Upper lobe of left lung (tissue), 6 donors: ENCODE measurements around the gene RIOX2. TPM values are rescaled to one million over a fixed set of nuclear protein-coding genes. Genes with fewer than 3 reads are reported as not detected.

Experiments
- ATAC-seq, 2 donors: fragments of 200-7000 bp; cut with Tn5 transposase; one replicate each; pipeline ENCODE4 v1.9.1; 2022; ENCODE audit warnings: mild to moderate bottlenecking in 2 of 2, moderate library complexity in 2 of 2; ENCODE audit not compliant: low FRiP score in 2 of 2
- DNase-seq, 2 donors: peaks; one replicate each; pipeline ENCODE4 v3.0.0-alpha.2; 2019 to 2020
- H3K27ac ChIP-seq, 4 donors: fragments of 200-600 bp; sonication (generic); one replicate each; pipeline ENCODE4 v1.5.1; 2016 to 2019
- H3K27me3 ChIP-seq, 4 donors: fragments of 200-600 bp; sonication (generic); one replicate each; pipeline ENCODE4 v1.5.1; 2017 to 2019
- H3K36me3 ChIP-seq, 4 donors: fragments of 200-600 bp; sonication (generic); one replicate each; pipeline ENCODE4 v1.5.1; 2016 to 2019
- H3K4me1 ChIP-seq, 4 donors: fragments of 200-600 bp; sonication (generic); one replicate each; pipeline ENCODE4 v1.5.1; 2018 to 2019
- H3K4me3 ChIP-seq, 4 donors: fragments of 200-600 bp; sonication (generic); one replicate each; pipeline ENCODE4 v1.5.1; 2017 to 2019; ENCODE audit warnings: mild to moderate bottlenecking in 2 of 4, moderate library complexity in 1 of 4
- H3K9me3 ChIP-seq, 4 donors: fragments of 200-600 bp; sonication (generic); one replicate each; pipeline ENCODE4 v1.5.1; 2018 to 2019
- CTCF ChIP-seq, 6 experiments: fragments of 450-650 bp in 4 of 6; fragments of 200-600 bp in 2 of 6; sonication (generic) in 2 of 6; IDR thresholded peaks; one replicate each; pipeline ENCODE4 v1.5.1; 2016 to 2019; ENCODE audit warnings: antibody characterized with exemption in 6 of 6
- EP300 ChIP-seq, 4 donors: sonication (generic); formaldehyde crosslinking; IDR thresholded peaks; one replicate each; pipeline ENCODE4 v1.5.1; 2017; ENCODE audit warnings: antibody characterized with exemption in 4 of 4, control low read depth in 2 of 4
- POLR2A ChIP-seq, 4 donors: fragments of 450-650 bp; IDR thresholded peaks; one replicate each; pipeline ENCODE4 v1.5.1; 2016 to 2017; ENCODE audit warnings: antibody characterized with exemption in 4 of 4, mild to moderate bottlenecking in 2 of 4
- POLR2AphosphoS5 ChIP-seq, 2 donors: sonication (generic); formaldehyde crosslinking; IDR thresholded peaks; one replicate each; pipeline ENCODE4 v1.5.1; 2017; ENCODE audit warnings: antibody characterized with exemption in 2 of 2
- WGBS, 2 donors: methylation state at CpG; one replicate each; pipeline ENCODE4 v1.1.5; 2017 to 2018; 5-methylcytosine and 5-hydroxymethylcytosine counted together
- total RNA-seq, 6 donors: library from RNA; depleted of rRNA in 4 of 6; stranded (reverse); fragments of >200 nt in 4 of 6; gene quantifications; one replicate each; pipeline versions ENCODE4 v1.1.0 to v1.2.1, GENCODE V29; 2016 to 2021
- donor health status: DM: no; HTN: no; CAD: no; lungs with moderate emphysema.
- donor health status: DM: no; HTN: yes; CAD: no; lungs with severe emphysema.

The RIOX2 gene
- total RNA-seq, 6 donors from 2014 or later = 15.9 to 33.9 (median 21.4) TPM

GRCh38 chr3:97957617-97958311, 14.5 kb downstream of the RIOX2 start:
- TF ChIP-seq CTCF (IDR thresholded peaks at IDR 0.05) (no peak), EP300 (IDR thresholded peaks at IDR 0.05) (peak in 2 of 4 donors; percentile 3 to 39), POLR2AphosphoS5 (IDR thresholded peaks at IDR 0.05) (peak in 1 of 2 donors; percentile 43), POLR2A (IDR thresholded peaks at IDR 0.05) (no peak)
- Histone ChIP-seq H3K27ac (peak overlapping the region in 1 of 4 donors; percentile 5), H3K4me3 (no peak overlapping the region), H3K4me1 (peaks cover 0 to 10% (median 4%) of the 10 kb centered on the region in 4 donors), H3K27me3 (no peaks in the 10 kb centered on the region), H3K36me3 (peaks cover 0 to 40% (median 6%) of the 10 kb centered on the region in 4 donors), H3K9me3 (no peaks in the 10 kb centered on the region)
- 54 to 65% methylated on average over 7 to 8 of the region's 8 CpGs for WGBS, 2 donors
- ATAC-seq = peak in 1 of 2 donors; percentile 40
- peak in 1 of 2 donors; percentile 36 for DNase-seq

- Histone ChIP-seq H3K27me3 (no peaks in the 10 kb centered on the region), H3K27ac (no peak overlapping the region), H3K36me3 (peaks cover 0 to 48% (median 6%) of the 10 kb centered on the region in 4 donors), H3K4me3 (no peak overlapping the region), H3K4me1 (peaks cover 0 to 11% (median 7%) of the 10 kb centered on the region in 4 donors), H3K9me3 (no peaks in the 10 kb centered on the region)
- DNase-seq = no peak
- no peak for TF ChIP-seq EP300 (IDR thresholded peaks at IDR 0.05)
- TF ChIP-seq POLR2AphosphoS5 (IDR thresholded peaks at IDR 0.05) = no peak
- TF ChIP-seq CTCF (IDR thresholded peaks at IDR 0.05) = no peak
- TF ChIP-seq POLR2A (IDR thresholded peaks at IDR 0.05) = no peak
- ATAC-seq = no peak
- WGBS, 2 donors = 80 to 84% methylated on average over 3 of the region's 3 CpGs
Observed at GRCh38 chr3:97956051-97956450, 16.2 kb downstream of the RIOX2 start.

DNA sequence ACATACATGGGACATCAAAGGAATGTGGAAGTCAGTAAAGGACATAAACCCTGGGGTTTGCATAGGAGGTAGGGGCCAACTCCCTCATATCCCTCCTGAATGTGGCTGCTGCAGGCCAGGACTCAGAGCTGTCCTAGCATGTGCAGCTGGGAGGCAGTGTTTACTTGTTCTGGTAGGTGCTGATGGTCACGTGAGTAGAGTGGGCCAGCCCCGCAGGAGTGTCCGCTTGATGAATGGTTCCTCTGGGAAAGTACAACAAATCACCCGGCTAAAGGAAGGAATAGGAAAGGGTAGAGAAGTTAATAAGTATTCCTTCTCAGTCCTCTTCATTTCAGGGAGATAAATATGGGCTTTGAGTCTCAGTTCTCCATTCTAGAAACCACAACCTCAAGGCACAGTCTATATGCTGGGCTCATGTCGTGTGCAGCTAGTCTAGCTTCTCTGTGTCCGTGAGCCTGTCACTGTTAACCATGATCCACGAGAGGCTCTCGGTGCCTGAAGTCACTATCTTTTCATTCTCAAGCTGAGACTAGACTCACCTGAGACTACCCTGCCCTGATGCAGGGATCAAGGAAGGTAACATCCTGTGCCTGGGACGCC, 17.9 kb downstream of the RIOX2 start:
- Histone ChIP-seq H3K4me1 (peaks cover 0 to 11% (median 7%) of the 10 kb centered on the region in 4 donors), H3K27me3 (no peaks in the 10 kb centered on the region), H3K36me3 (peaks cover 0 to 54% (median 15%) of the 10 kb centered on the region in 4 donors), H3K27ac (no peak overlapping the region), H3K4me3 (no peak overlapping the region), H3K9me3 (no peaks in the 10 kb centered on the region)
- ATAC-seq (peak in 1 of 2 donors; percentile 35), DNase-seq (no peak)
- TF ChIP-seq POLR2AphosphoS5 (IDR thresholded peaks at IDR 0.05) = no peak
- TF ChIP-seq CTCF (IDR thresholded peaks at IDR 0.05) = no peak
- TF ChIP-seq POLR2A (IDR thresholded peaks at IDR 0.05) = no peak
- TF ChIP-seq EP300 (IDR thresholded peaks at IDR 0.05) = no peak
- WGBS, 2 donors = 82 to 86% methylated on average over 8 to 9 of the region's 9 CpGs

GRCh38 chr3:97952872-97953271, 19.4 kb downstream of the RIOX2 start:
- no peak for ATAC-seq
- H3K9me3 ChIP-seq = no peaks in the 10 kb centered on the region
- H3K36me3 ChIP-seq = peaks cover 0 to 62% (median 18%) of the 10 kb centered on the region in 4 donors
- peaks cover 0 to 11% (median 6%) of the 10 kb centered on the region in 4 donors for H3K4me1 ChIP-seq
- 58 to 82% methylated on average over 1 of the region's 1 CpG for WGBS, 2 donors
- no peak for DNase-seq
- peak overlapping the region; percentile 20 to 50 (median 36) for H3K27ac ChIP-seq
- no peak for TF ChIP-seq EP300 (IDR thresholded peaks at IDR 0.05)
- no peak overlapping the region for H3K4me3 ChIP-seq
- no peaks in the 10 kb centered on the region for H3K27me3 ChIP-seq

- Histone ChIP-seq H3K27me3 (no peaks in the 10 kb centered on the region), H3K4me1 (peaks cover 0 to 11% (median 4%) of the 10 kb centered on the region in 4 donors), H3K27ac (peak overlapping the region; percentile 20 to 50 (median 36)), H3K36me3 (peaks cover 0 to 68% (median 18%) of the 10 kb centered on the region in 4 donors), H3K4me3 (no peak overlapping the region), H3K9me3 (no peaks in the 10 kb centered on the region)
- peak; percentile 69 to 84 for ATAC-seq
- peak in 1 of 2 donors; percentile 77 for DNase-seq
- WGBS, 2 donors = 84% methylated on average over 3 of the region's 3 CpGs
- TF ChIP-seq EP300 (IDR thresholded peaks at IDR 0.05) (peak in 1 of 4 donors; percentile 49), POLR2AphosphoS5 (IDR thresholded peaks at IDR 0.05) (peak in 1 of 2 donors; percentile 24), POLR2A (IDR thresholded peaks at IDR 0.05) (no peak)
Observed at GRCh38 chr3:97952280-97952679, 20.0 kb downstream of the RIOX2 start.
